H9 (cell line): ENCODE data around the gene KLK6. TPM values are rescaled to one million over a fixed set of nuclear protein-coding genes. Genes with fewer than 3 reads are reported as not detected.
"Not testable (repeated sequence)": the region's sequence is repeated elsewhere in the genome, so short reads cannot be mapped to it uniquely, and the experiment has no call there.

Source experiments
- DNase-seq: peaks from one replicate; pipeline ENCODE4 v3.0.0-alpha.2; 2017
- H2AFZ ChIP-seq: one replicate; pipeline ENCODE4 v1.6.1; 2013; ENCODE audit warnings: mild to moderate bottlenecking, low read length, control low read depth, moderate library complexity
- H2AK5ac ChIP-seq: 2 replicates; pipeline ENCODE4 v1.6.1; 2013; ENCODE audit warnings: low read length, control low read depth, mixed read lengths; ENCODE audit not compliant: insufficient read length
- H2BK120ac ChIP-seq: one replicate; pipeline ENCODE4 v1.6.1; 2013; ENCODE audit warnings: low read depth, mild to moderate bottlenecking, low read length, control low read depth, inconsistent platforms; ENCODE audit not compliant: poor library complexity, severe bottlenecking
- H2BK12ac ChIP-seq: 2 replicates; pipeline ENCODE4 v1.6.1; 2013; ENCODE audit warnings: low read length, control low read depth, mixed read lengths, low read depth; ENCODE audit not compliant: insufficient read length
- H2BK15ac ChIP-seq: 2 replicates; pipeline ENCODE4 v1.6.1; 2013; ENCODE audit warnings: low read depth, low read length, control low read depth
- H2BK20ac ChIP-seq: one replicate; pipeline ENCODE4 v1.6.1; 2013; ENCODE audit warnings: low read depth, mild to moderate bottlenecking, low read length, control low read depth, inconsistent platforms; ENCODE audit not compliant: poor library complexity, severe bottlenecking
- H2BK5ac ChIP-seq: 2 replicates; pipeline ENCODE4 v1.6.1; 2013; ENCODE audit warnings: low read length, control low read depth, mixed read lengths; ENCODE audit not compliant: insufficient read length
- H3K14ac ChIP-seq: 2 replicates; pipeline ENCODE4 v1.6.1; 2013; ENCODE audit warnings: low read length, control low read depth; ENCODE audit not compliant: insufficient read depth
- H3K18ac ChIP-seq: 2 replicates; pipeline ENCODE4 v1.6.1; 2013; ENCODE audit warnings: low read depth, mild to moderate bottlenecking, mixed read lengths, low read length, control low read depth; ENCODE audit not compliant: insufficient read length
- H3K23ac ChIP-seq: 2 replicates; pipeline ENCODE4 v1.6.1; 2013; ENCODE audit warnings: low read length, control low read depth, mixed read lengths, low read depth; ENCODE audit not compliant: insufficient read length
- H3K23me2 ChIP-seq: 2 replicates; pipeline ENCODE4 v1.6.1; 2013; ENCODE audit warnings: low read depth, mild to moderate bottlenecking, mixed read lengths, low read length, control low read depth; ENCODE audit not compliant: insufficient read length, poor library complexity, severe bottlenecking
- H3K27ac ChIP-seq: 2 replicates; pipeline ENCODE4 v1.5.1; 2013; ENCODE audit warnings: low read length, control low read depth, mixed read lengths, low read depth; ENCODE audit not compliant: insufficient read length
- H3K27me3 ChIP-seq: 2 replicates; pipeline ENCODE4 v1.6.1; 2013; ENCODE audit warnings: low read length, control low read depth, inconsistent platforms; ENCODE audit not compliant: insufficient read depth
- H3K4ac ChIP-seq: 2 replicates; pipeline ENCODE4 v1.6.1; 2013; ENCODE audit warnings: low read depth, mild to moderate bottlenecking, control low read depth, inconsistent platforms, low read length, moderate library complexity
- H3K4me1 ChIP-seq: 2 replicates; pipeline ENCODE4 v1.6.1; 2013; ENCODE audit warnings: low read length, control low read depth, inconsistent platforms; ENCODE audit not compliant: insufficient read depth
- H3K4me2 ChIP-seq: 2 replicates; pipeline ENCODE4 v1.6.1; 2013; ENCODE audit warnings: low read length, control low read depth, mixed read lengths; ENCODE audit not compliant: insufficient read length, insufficient read depth
- H3K56ac ChIP-seq: 2 replicates; pipeline ENCODE4 v1.6.1; 2013; ENCODE audit warnings: low read depth, mild to moderate bottlenecking, mixed read lengths, low read length, control low read depth; ENCODE audit not compliant: insufficient read length
- H3K79me1 ChIP-seq: 2 replicates; pipeline ENCODE4 v1.6.1; 2013; ENCODE audit warnings: low read depth, mild to moderate bottlenecking, moderate library complexity, low read length, control low read depth, inconsistent platforms; ENCODE audit not compliant: insufficient read depth, poor library complexity, severe bottlenecking
- H3K79me2 ChIP-seq: 2 replicates; pipeline ENCODE4 v1.6.1; 2013; ENCODE audit warnings: low read length, control low read depth, inconsistent platforms; ENCODE audit not compliant: insufficient read depth
- H3K9ac ChIP-seq: 2 replicates; pipeline ENCODE4 v1.6.1; 2013; ENCODE audit warnings: low read length, control low read depth, mixed read lengths; ENCODE audit not compliant: insufficient read length; ENCODE audit errors: extremely low read depth
- H3K9me3 ChIP-seq: one replicate; pipeline ENCODE4 v1.6.1; 2013; ENCODE audit warnings: low read depth, low read length, inconsistent platforms; ENCODE audit not compliant: control insufficient read depth
- H3T11ph ChIP-seq: one replicate; pipeline ENCODE4 v1.6.1; 2013; ENCODE audit warnings: mild to moderate bottlenecking, low read length, control low read depth, inconsistent platforms
- H4K20me1 ChIP-seq: one replicate; pipeline ENCODE4 v1.6.1; 2013; ENCODE audit not compliant: control insufficient read depth, insufficient read length, insufficient read depth
- H4K5ac ChIP-seq: 2 replicates; pipeline ENCODE4 v1.6.1; 2013; ENCODE audit warnings: low read depth, mild to moderate bottlenecking, mixed read lengths, low read length, control low read depth; ENCODE audit not compliant: insufficient read length
- H4K8ac ChIP-seq: replicated peaks from 2 replicates; pipeline ENCODE4 v1.6.1; 2013; ENCODE audit warnings: low read length, control low read depth, mixed read lengths, low read depth; ENCODE audit not compliant: insufficient read length
- H4K91ac ChIP-seq: 2 replicates; pipeline ENCODE4 v1.6.1; 2013; ENCODE audit warnings: low read depth, mild to moderate bottlenecking, moderate library complexity, mixed read lengths, low read length, control low read depth; ENCODE audit not compliant: insufficient read length
- H3K27ac Mint-ChIP-seq, 3 experiments: 2 replicates in 2 of 3; 3 replicates in 1 of 3; pipeline ENCODE4 v1.8.0; 2020 to 2021; ENCODE audit warnings: mixed read lengths in 3 of 3, mild to moderate bottlenecking in 1 of 3, moderate library complexity in 1 of 3
- H3K27me3 Mint-ChIP-seq: 2 replicates; pipeline ENCODE4 v1.8.0; 2021; ENCODE audit warnings: low read depth, mild to moderate bottlenecking, moderate library complexity, mixed read lengths
- H3K36me3 Mint-ChIP-seq, 3 experiments: 2 replicates in 2 of 3; 3 replicates in 1 of 3; pipeline ENCODE4 v1.8.0; 2020 to 2021; ENCODE audit warnings: low read depth in 3 of 3, mixed read lengths in 3 of 3; ENCODE audit not compliant: insufficient read depth in 1 of 3
- H3K4me1 Mint-ChIP-seq, 2 experiments: 2 replicates each; pipeline ENCODE4 v1.8.0; 2020; ENCODE audit warnings: mixed read lengths in 2 of 2
- H3K4me3 Mint-ChIP-seq, 2 experiments: 2 replicates in 1 of 2; 3 replicates in 1 of 2; pipeline ENCODE4 v1.8.0; 2020 to 2021; ENCODE audit warnings: mild to moderate bottlenecking in 2 of 2, mixed read lengths in 2 of 2, moderate library complexity in 1 of 2
- H3K9me3 Mint-ChIP-seq, 2 experiments: 2 replicates in 1 of 2; 3 replicates in 1 of 2; pipeline ENCODE4 v1.8.0; 2020; ENCODE audit warnings: mild to moderate bottlenecking in 2 of 2, mixed read lengths in 2 of 2, moderate library complexity in 1 of 2
- WGBS: extraction: QIAGEN DNeasy Blood & Tissue Kit; methylation state at CpG from one replicate; pipeline ENCODE4 v1.1.7; 2013; ENCODE audit warnings: missing lambda C conversion rate, low lambda C conversion rate, mixed read lengths; ENCODE audit not compliant: insufficient read length; ENCODE audit errors: extremely low coverage; 5-methylcytosine and 5-hydroxymethylcytosine counted together
- total RNA-seq: library from RNA; stranded (reverse); gene quantifications from 2 replicates; pipeline ENCODE4 v1.2.1, GENCODE V29; 2021
- TF ChIP-seq, protein P1 (sequence below): fragments of 200-600 bp; sonication (generic); conservative IDR thresholded peaks from 3 replicates; pipeline ENCODE4 v1.8.0; 2021; ENCODE audit warnings: antibody characterized with exemption, mild to moderate bottlenecking

The KLK6 gene
- total RNA-seq, 1 experiment from 2014 or later = 2.6 TPM

DNA sequence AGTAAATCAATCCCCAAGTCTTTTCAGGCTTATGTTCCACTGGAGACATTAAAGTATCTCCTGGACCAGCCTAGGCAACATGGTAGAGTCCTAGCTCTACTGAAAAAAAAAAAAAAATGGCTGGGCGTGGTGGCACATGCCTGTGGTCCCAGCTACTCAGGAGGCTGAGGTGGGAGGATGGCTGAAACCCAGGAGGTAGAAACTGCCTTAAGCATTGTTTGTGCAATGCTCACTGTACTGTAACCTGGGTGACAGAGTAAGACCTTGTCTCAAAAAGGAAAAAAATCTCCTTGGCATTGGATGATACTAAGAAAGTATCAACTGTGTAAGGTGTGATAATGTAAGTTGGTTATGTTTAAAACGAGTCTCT is 23.3 kb upstream of the KLK6 start:
- no peak overlapping the region for H3K27ac Mint-ChIP-seq
- TF ChIP-seq, protein P1, sequence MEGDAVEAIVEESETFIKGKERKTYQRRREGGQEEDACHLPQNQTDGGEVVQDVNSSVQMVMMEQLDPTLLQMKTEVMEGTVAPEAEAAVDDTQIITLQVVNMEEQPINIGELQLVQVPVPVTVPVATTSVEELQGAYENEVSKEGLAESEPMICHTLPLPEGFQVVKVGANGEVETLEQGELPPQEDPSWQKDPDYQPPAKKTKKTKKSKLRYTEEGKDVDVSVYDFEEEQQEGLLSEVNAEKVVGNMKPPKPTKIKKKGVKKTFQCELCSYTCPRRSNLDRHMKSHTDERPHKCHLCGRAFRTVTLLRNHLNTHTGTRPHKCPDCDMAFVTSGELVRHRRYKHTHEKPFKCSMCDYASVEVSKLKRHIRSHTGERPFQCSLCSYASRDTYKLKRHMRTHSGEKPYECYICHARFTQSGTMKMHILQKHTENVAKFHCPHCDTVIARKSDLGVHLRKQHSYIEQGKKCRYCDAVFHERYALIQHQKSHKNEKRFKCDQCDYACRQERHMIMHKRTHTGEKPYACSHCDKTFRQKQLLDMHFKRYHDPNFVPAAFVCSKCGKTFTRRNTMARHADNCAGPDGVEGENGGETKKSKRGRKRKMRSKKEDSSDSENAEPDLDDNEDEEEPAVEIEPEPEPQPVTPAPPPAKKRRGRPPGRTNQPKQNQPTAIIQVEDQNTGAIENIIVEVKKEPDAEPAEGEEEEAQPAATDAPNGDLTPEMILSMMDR = no peak
- no peak overlapping the region for H2BK15ac ChIP-seq
- H3K4me2 ChIP-seq = no peak overlapping the region
- H3K9me3 Mint-ChIP-seq = peaks cover 0 to 4% of the 10 kb centered on the region in 2 experiments; a peak in 1 of 5 replicates
- no peak overlapping the region for H4K8ac ChIP-seq
- H2BK5ac ChIP-seq = no peak overlapping the region
- no peak overlapping the region for H4K5ac ChIP-seq
- no peak overlapping the region for H3T11ph ChIP-seq
- no peak overlapping the region for H3K14ac ChIP-seq
- H3K23me2 ChIP-seq = no peaks in the 10 kb centered on the region
- H2BK20ac ChIP-seq = no peak overlapping the region
- H3K4ac ChIP-seq = no peak overlapping the region
- H2AFZ ChIP-seq = no peak overlapping the region
- no peaks in the 10 kb centered on the region; a peak in 1 of 7 replicates for H3K36me3 Mint-ChIP-seq
- peaks cover 2 to 9% of the 10 kb centered on the region in 2 experiments; a peak in 2 of 4 replicates for H3K4me1 Mint-ChIP-seq
- H2AK5ac ChIP-seq = no peak overlapping the region
- H3K9ac ChIP-seq = no peak overlapping the region
- no peak overlapping the region for H2BK12ac ChIP-seq
- no peak for DNase-seq
- no peaks in the 10 kb centered on the region for H3K4me1 ChIP-seq
- no peak overlapping the region for H3K56ac ChIP-seq
- no peak overlapping the region for H3K23ac ChIP-seq
- no peaks in the 10 kb centered on the region for H3K79me1 ChIP-seq
- H3K18ac ChIP-seq = no peak overlapping the region
- no peaks in the 10 kb centered on the region for H3K27me3 ChIP-seq
- H3K9me3 ChIP-seq = no peaks in the 10 kb centered on the region
- 100% methylated on average over 1 of the region's 2 CpGs for WGBS
- no peak overlapping the region for H4K91ac ChIP-seq
- H3K79me2 ChIP-seq = no peaks in the 10 kb centered on the region
- H3K27me3 Mint-ChIP-seq = peaks cover 43% of the 10 kb centered on the region
- H4K20me1 ChIP-seq = no peaks in the 10 kb centered on the region
- H2BK120ac ChIP-seq = no peak overlapping the region
- H3K27ac ChIP-seq = no peak overlapping the region
- no peak overlapping the region for H3K4me3 Mint-ChIP-seq

DNA sequence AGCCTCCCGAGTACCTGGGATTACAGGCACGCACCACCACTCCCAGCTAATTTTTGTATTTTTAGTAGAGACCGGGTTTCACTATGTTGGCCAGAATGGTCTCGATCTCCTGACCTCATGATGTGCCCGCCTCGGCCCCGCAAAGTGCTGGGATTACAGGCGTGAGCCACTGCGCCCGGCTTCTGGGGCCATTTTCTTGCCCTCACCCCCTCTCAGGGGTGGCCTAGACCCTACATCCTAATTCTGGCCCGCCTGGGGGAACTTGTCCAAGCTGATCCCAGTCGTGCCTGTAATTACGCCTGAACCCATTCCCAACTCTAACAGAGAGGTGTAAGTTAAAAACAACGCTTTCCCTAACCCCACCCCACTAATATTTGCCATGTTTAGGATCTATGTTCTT is 15.0 kb upstream of the KLK6 start:
- not testable (repeated sequence) for H3K9me3 Mint-ChIP-seq, H2BK5ac ChIP-seq, H3K27me3 ChIP-seq, H4K5ac ChIP-seq, H2BK15ac ChIP-seq, H3K9ac ChIP-seq, H3K14ac ChIP-seq, H2BK20ac ChIP-seq, H4K20me1 ChIP-seq, H3K9me3 ChIP-seq, H3K36me3 Mint-ChIP-seq, H4K8ac ChIP-seq, H3K23me2 ChIP-seq, H3K79me1 ChIP-seq, H3K4me1 ChIP-seq, H3K18ac ChIP-seq, H3K4ac ChIP-seq, H3K27ac ChIP-seq, H3K56ac ChIP-seq, DNase-seq, H2BK120ac ChIP-seq, H3K79me2 ChIP-seq, H2BK12ac ChIP-seq, H3K27ac Mint-ChIP-seq, H3K23ac ChIP-seq, H4K91ac ChIP-seq, H2AK5ac ChIP-seq, H3T11ph ChIP-seq, H2AFZ ChIP-seq
- WGBS = no CpG with 5 or more reads among the region's 14 CpGs
- Mint-ChIP-seq H3K4me3 (peak overlapping the region in 1 of 2 experiments; percentile 41; a peak in 3 of 5 replicates), H3K27me3 (peaks cover 50% of the 10 kb centered on the region), H3K4me1 (peaks cover 11 to 19% of the 10 kb centered on the region in 2 experiments)
- peak overlapping the region; percentile 74 for H3K4me2 ChIP-seq
